GM21390 (cell line): ENCODE results near the gene SLC2A11.
"Not testable (repeated sequence)": the region's sequence is repeated elsewhere in the genome, so short reads cannot be mapped to it uniquely, and the experiment has no call there.

Experiments used
- ATAC-seq: cut with Tn5 transposase; IDR thresholded peaks from one replicate; pipeline ENCODE4 v1.9.1; 2021; ENCODE audit not compliant: unreplicated experiment

Gene SLC2A11

GRCh38 chr22:23904573-23905254 is 47.0 kb downstream of the SLC2A11 start:
- ATAC-seq, result no peak

GRCh38 chr22:23906641-23907040 is 49.0 kb downstream of the SLC2A11 start:
- no peak for ATAC-seq

- not testable (repeated sequence) for ATAC-seq
Measured at GRCh38 chr22:23907423-23907822, 49.7 kb downstream of the SLC2A11 start.

- ATAC-seq, result no peak
Measured at GRCh38 chr22:23908587-23909205, 51.0 kb downstream of the SLC2A11 start.

GRCh38 chr22:23909296-23909898 is 51.7 kb downstream of the SLC2A11 start:
- no peak for ATAC-seq

- no peak for ATAC-seq
Measured at GRCh38 chr22:23910496-23911190, 53.0 kb downstream of the SLC2A11 start.

GRCh38 chr22:23911318-23911980 is 53.8 kb downstream of the SLC2A11 start:
- no peak for ATAC-seq

- no peak for ATAC-seq
Measured at GRCh38 chr22:23912293-23912903, 54.7 kb downstream of the SLC2A11 start.

GRCh38 chr22:23913306-23913660 is 55.6 kb downstream of the SLC2A11 start:
- ATAC-seq, result no peak

GRCh38 chr22:23913661-23914353 is 56.1 kb downstream of the SLC2A11 start:
- peak; percentile 95 for ATAC-seq

- no peak for ATAC-seq
Measured at GRCh38 chr22:23915290-23915689, 57.6 kb downstream of the SLC2A11 start.

- ATAC-seq, result not testable (repeated sequence)
Measured at GRCh38 chr22:23920267-23920611, 62.6 kb downstream of the SLC2A11 start.

- ATAC-seq, result not testable (repeated sequence)
Measured at GRCh38 chr22:23921586-23922201, 64.0 kb downstream of the SLC2A11 start.

- ATAC-seq, result no peak
Measured at GRCh38 chr22:23922921-23923320, 65.2 kb downstream of the SLC2A11 start.

- no peak for ATAC-seq
Measured at GRCh38 chr22:23925020-23925606, 67.4 kb downstream of the SLC2A11 start.

- ATAC-seq, result no peak
Measured at GRCh38 chr22:23926561-23926960, 68.9 kb downstream of the SLC2A11 start.
